Measurements from ENCODE around the gene TTLL5.

Gene TTLL5, protein sequence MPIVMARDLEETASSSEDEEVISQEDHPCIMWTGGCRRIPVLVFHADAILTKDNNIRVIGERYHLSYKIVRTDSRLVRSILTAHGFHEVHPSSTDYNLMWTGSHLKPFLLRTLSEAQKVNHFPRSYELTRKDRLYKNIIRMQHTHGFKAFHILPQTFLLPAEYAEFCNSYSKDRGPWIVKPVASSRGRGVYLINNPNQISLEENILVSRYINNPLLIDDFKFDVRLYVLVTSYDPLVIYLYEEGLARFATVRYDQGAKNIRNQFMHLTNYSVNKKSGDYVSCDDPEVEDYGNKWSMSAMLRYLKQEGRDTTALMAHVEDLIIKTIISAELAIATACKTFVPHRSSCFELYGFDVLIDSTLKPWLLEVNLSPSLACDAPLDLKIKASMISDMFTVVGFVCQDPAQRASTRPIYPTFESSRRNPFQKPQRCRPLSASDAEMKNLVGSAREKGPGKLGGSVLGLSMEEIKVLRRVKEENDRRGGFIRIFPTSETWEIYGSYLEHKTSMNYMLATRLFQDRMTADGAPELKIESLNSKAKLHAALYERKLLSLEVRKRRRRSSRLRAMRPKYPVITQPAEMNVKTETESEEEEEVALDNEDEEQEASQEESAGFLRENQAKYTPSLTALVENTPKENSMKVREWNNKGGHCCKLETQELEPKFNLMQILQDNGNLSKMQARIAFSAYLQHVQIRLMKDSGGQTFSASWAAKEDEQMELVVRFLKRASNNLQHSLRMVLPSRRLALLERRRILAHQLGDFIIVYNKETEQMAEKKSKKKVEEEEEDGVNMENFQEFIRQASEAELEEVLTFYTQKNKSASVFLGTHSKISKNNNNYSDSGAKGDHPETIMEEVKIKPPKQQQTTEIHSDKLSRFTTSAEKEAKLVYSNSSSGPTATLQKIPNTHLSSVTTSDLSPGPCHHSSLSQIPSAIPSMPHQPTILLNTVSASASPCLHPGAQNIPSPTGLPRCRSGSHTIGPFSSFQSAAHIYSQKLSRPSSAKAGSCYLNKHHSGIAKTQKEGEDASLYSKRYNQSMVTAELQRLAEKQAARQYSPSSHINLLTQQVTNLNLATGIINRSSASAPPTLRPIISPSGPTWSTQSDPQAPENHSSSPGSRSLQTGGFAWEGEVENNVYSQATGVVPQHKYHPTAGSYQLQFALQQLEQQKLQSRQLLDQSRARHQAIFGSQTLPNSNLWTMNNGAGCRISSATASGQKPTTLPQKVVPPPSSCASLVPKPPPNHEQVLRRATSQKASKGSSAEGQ (N-terminal part only)

GRCh38 chr14:75660630-75661498 lies at the start of gene TTLL5, which contains the start of gene ERG28:
TTLL5 (plus strand) TSS chr14:75661246; CDS start chr14:75663150, 1,904 bp downstream.
ERG28 (minus strand) TSS chr14:75660876; CDS start chr14:75657502, 3,374 bp downstream.
- peak; percentile 88 to 95 for DNase-seq (ENCODE audit: low read depth in 2 of 2)

GRCh38 chr14:75612157-75612556 lies 48.9 kb upstream of the TTLL5 start:
- no peak for DNase-seq (ENCODE audit: low read depth in 2 of 2)

DNA sequence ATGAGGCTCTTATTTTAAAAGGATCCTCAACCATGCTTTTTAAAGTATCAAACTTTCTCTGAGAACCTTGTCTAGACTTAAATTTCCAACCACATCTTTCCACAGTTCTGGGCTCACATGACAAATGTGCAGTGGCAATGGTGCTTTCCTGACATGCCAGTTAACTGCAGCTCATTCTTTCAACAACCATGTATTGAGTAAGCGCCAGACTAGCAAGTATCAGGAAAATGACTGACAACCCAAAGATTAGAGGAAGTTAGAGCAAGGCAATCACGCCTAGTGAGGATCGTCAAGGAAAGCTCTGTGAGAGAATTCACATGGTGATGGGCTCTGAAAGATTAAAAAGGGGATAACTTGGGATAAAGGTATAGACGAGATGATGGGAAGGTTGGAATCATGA lies 46.9 kb upstream of the TTLL5 start:
- no peak for DNase-seq (ENCODE audit: low read depth in 2 of 2)

GRCh38 chr14:75615200-75615599 lies 45.8 kb upstream of the TTLL5 start:
- DNase-seq (ENCODE audit: low read depth in 2 of 2): no peak

DNA sequence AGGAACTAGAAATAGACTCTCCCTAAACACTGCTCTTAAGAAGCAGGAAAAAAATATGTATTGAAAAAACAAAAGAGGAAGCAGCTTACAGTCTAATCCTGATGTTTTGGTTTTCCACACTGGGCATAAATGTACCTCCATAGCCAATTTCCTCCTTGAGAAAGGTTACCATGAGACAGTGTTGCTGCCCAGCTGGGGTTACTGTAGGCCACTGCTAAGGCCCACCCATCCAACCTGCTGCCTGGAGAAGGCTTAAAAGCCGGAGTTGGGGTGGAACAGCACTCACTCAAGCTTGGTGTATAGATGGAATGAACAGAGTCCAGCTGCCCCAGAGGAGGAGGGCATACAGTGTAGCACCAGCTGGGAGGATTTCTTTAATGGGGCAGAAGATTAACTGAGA lies 41.5 kb upstream of the TTLL5 start:
- DNase-seq (ENCODE audit: low read depth in 2 of 2): no peak

GRCh38 chr14:75625034-75625433 lies 36.0 kb upstream of the TTLL5 start:
- no peak for DNase-seq (ENCODE audit: low read depth in 2 of 2)

- DNase-seq (ENCODE audit: low read depth in 2 of 2): no peak
Measured at GRCh38 chr14:75626396-75626795, 34.6 kb upstream of the TTLL5 start.

DNA sequence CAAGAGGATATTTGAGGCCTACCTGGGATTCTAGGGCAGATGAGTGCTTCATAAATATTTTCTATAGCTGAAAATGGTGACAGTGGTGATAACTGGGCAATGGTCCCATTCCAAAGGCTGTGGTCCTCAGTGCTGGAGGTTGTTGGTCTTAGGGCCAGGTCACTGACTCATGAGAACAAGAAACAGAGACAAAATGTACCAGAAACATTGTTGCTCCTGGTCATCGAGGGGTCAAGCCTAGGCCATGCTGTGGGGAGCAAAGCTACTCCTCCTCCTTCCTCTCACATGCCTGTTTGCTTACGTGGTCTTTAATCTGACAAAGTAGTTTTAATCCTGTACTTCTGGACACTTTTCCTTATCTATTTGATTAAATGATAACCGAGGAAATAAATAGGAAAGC lies 34.2 kb upstream of the TTLL5 start:
- no peak for DNase-seq (ENCODE audit: low read depth in 2 of 2)

DNA sequence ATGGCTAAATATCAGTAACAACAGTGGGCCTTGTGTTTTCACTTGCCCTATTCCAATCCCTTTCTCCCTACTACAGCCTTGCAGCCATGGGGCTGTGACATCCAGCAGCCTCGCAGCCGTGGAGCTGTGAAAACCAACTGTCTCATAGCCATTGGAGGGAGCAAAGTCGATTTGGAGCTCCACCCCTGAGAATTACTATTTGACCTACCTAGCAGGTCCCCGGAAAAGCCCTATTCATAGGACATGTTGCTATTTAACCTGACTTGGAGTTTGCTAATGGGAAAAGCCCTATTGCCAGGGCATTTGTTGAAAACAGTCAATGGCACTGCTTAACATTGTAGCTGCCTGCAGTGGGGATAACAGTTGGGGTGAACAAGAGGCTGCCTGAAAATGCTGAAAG lies 33.6 kb upstream of the TTLL5 start:
- DNase-seq (ENCODE audit: low read depth in 2 of 2): no peak

DNA sequence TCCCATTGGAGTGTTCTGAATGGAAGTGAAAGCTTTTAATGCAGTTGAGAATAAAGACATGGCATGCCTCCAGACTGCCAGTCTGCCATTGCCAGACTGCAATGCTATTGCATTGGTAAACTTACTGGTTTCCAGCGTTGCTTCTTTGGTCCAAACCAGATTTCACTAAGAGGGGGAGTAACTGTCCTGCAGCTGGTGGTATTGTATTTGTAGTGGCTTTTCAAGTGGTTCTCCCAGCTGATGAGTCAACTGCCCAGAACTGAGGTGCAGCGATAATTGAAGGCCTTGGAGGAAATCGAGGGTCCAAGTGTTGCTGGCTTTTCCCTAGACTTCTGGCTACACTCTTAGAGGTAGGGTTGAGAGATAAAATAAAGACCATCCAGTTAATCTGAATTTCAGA lies 32.2 kb upstream of the TTLL5 start:
- no peak for DNase-seq (ENCODE audit: low read depth in 2 of 2)

- DNase-seq (ENCODE audit: low read depth in 2 of 2): no peak
Measured at GRCh38 chr14:75630695-75631452, 30.2 kb upstream of the TTLL5 start.

GRCh38 chr14:75631453-75631831 lies 29.6 kb upstream of the TTLL5 start:
- no peak for DNase-seq (ENCODE audit: low read depth in 2 of 2)

GRCh38 chr14:75634848-75635247 lies 26.2 kb upstream of the TTLL5 start:
- no peak for DNase-seq (ENCODE audit: low read depth in 2 of 2)

GRCh38 chr14:75636100-75636692 lies 24.9 kb upstream of the TTLL5 start:
- no peak for DNase-seq (ENCODE audit: low read depth in 2 of 2)

- DNase-seq (ENCODE audit: low read depth in 2 of 2): no peak
Measured at GRCh38 chr14:75640876-75641275, 20.2 kb upstream of the TTLL5 start.

DNA sequence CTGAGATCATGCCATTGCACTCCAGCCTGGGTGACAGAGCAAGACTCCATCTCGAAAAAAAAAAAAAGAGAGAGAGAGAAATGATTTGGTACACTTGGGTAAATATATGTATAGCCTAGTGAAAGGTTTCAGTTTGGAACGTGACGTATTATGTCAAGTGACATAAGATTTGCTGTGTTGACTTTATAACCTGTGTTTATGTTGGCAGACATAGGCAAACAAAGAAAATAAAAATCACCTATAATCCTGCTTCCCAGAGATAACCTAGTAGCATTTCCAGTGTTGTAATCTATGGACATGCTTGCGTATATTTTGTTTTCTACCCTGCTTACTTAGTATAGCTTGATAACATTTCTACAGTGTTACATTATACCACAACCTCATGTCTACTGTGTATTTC lies 17.1 kb upstream of the TTLL5 start:
- DNase-seq (ENCODE audit: low read depth in 2 of 2): no peak

- no peak for DNase-seq (ENCODE audit: low read depth in 2 of 2)
Measured at GRCh38 chr14:75645056-75645455, 16.0 kb upstream of the TTLL5 start.

GRCh38 chr14:75646762-75647161 lies 14.3 kb upstream of the TTLL5 start:
- no peak for DNase-seq (ENCODE audit: low read depth in 2 of 2)

DNA sequence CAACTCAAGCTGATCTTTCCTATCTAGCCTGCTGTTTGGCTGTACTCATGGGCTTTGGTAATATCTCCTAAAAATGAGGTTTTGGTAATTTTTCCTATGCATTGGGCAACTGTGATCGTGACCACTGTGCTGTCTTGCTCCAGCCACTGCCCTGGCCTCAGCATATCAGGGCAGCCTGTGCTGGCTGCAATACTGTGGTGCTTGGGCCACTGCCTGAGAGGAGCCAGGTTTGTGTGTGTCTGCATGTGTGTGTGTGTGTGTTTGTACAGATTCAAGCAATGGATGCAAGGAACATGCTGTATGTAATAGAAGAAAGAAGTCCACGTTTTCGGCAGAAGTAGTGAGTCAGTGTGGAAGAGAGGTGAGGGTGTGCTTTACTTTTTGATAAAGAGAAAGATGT lies 13.4 kb upstream of the TTLL5 start:
- DNase-seq (ENCODE audit: low read depth in 2 of 2): no peak
